ENCODE results near the gene SPTBN1.

Gene SPTBN1

GRCh38 chr2:54423213-54423612, 32.9 kb upstream of the SPTBN1 start:
- Histone ChIP-seq H3K79me2 (ENCODE audit: insufficient read depth, low read length) (no peaks in the 10 kb centered on the region), H3K9me3 (ENCODE audit: low read length) (peaks cover 5% of the 10 kb centered on the region; the same call in 1 of the 2 replicates), H4K20me1 (ENCODE audit: insufficient read depth, low read length) (no peaks in the 10 kb centered on the region), H3K27me3 (ENCODE audit: insufficient read depth, low read length) (no peaks in the 10 kb centered on the region), H3F3A (ENCODE audit: insufficient read depth, low read length) (no peaks in the 10 kb centered on the region), H3K4me1 (ENCODE audit: insufficient read depth, low read length, severe bottlenecking) (no peaks in the 10 kb centered on the region), H3K4me3 (ENCODE audit: low read depth, low read length, poor library complexity, severe bottlenecking) (no peak overlapping the region), H3K27ac (ENCODE audit: low read depth, low read length, poor library complexity, severe bottlenecking) (no peak overlapping the region), H3K9me2 (ENCODE audit: low read depth, low read length) (no peaks in the 10 kb centered on the region), H3K9ac (ENCODE audit: low read length) (no peak overlapping the region), H3K36me3 (ENCODE audit: insufficient read depth, low read length) (no peaks in the 10 kb centered on the region), H3K4me2 (ENCODE audit: low read length) (no peak overlapping the region), H2AFZ (ENCODE audit: low read length) (no peak overlapping the region)
- no peak for TF ChIP-seq EZH2 (IDR thresholded peaks at IDR 0.05; ENCODE audit: borderline replicate concordance, low read length)
- TF ChIP-seq CTCF (IDR thresholded peaks at IDR 0.05; ENCODE audit: low read length), result no peak

GRCh38 chr2:54424555-54425163, 31.5 kb upstream of the SPTBN1 start:
- no peaks in the 10 kb centered on the region for H4K20me1 ChIP-seq (ENCODE audit: insufficient read depth, low read length)
- H3K27me3 ChIP-seq (ENCODE audit: insufficient read depth, low read length), result no peaks in the 10 kb centered on the region
- no peak overlapping the region for H3K4me3 ChIP-seq (ENCODE audit: low read depth, low read length, poor library complexity, severe bottlenecking)
- H3K9me2 ChIP-seq (ENCODE audit: low read depth, low read length), result no peaks in the 10 kb centered on the region
- H3K27ac ChIP-seq (ENCODE audit: low read depth, low read length, poor library complexity, severe bottlenecking), result no peak overlapping the region
- H3K79me2 ChIP-seq (ENCODE audit: insufficient read depth, low read length), result no peaks in the 10 kb centered on the region
- H3K4me2 ChIP-seq (ENCODE audit: low read length), result no peak overlapping the region
- no peak overlapping the region for H2AFZ ChIP-seq (ENCODE audit: low read length)
- H3K36me3 ChIP-seq (ENCODE audit: insufficient read depth, low read length), result no peaks in the 10 kb centered on the region
- no peak overlapping the region for H3K9ac ChIP-seq (ENCODE audit: low read length)
- H3F3A ChIP-seq (ENCODE audit: insufficient read depth, low read length), result no peaks in the 10 kb centered on the region
- TF ChIP-seq EZH2 (IDR thresholded peaks at IDR 0.05; ENCODE audit: borderline replicate concordance, low read length) (no peak), CTCF (IDR thresholded peaks at IDR 0.05; ENCODE audit: low read length) (no peak)
- no peaks in the 10 kb centered on the region for H3K4me1 ChIP-seq (ENCODE audit: insufficient read depth, low read length, severe bottlenecking)
- peaks cover 5% of the 10 kb centered on the region; the same call in 1 of the 2 replicates for H3K9me3 ChIP-seq (ENCODE audit: low read length)

GRCh38 chr2:54428108-54428831, 27.9 kb upstream of the SPTBN1 start:
- no peaks in the 10 kb centered on the region for H4K20me1 ChIP-seq (ENCODE audit: insufficient read depth, low read length)
- H3K4me2 ChIP-seq (ENCODE audit: low read length), result no peak overlapping the region
- no peak overlapping the region for H3K4me3 ChIP-seq (ENCODE audit: low read depth, low read length, poor library complexity, severe bottlenecking)
- no peaks in the 10 kb centered on the region for H3K9me2 ChIP-seq (ENCODE audit: low read depth, low read length)
- no peaks in the 10 kb centered on the region for H3F3A ChIP-seq (ENCODE audit: insufficient read depth, low read length)
- no peaks in the 10 kb centered on the region for H3K36me3 ChIP-seq (ENCODE audit: insufficient read depth, low read length)
- H3K79me2 ChIP-seq (ENCODE audit: insufficient read depth, low read length), result no peaks in the 10 kb centered on the region
- no peak overlapping the region for H3K27ac ChIP-seq (ENCODE audit: low read depth, low read length, poor library complexity, severe bottlenecking)
- H3K9ac ChIP-seq (ENCODE audit: low read length), result no peak overlapping the region
- H3K9me3 ChIP-seq (ENCODE audit: low read length), result no peaks in the 10 kb centered on the region
- H3K4me1 ChIP-seq (ENCODE audit: insufficient read depth, low read length, severe bottlenecking), result no peaks in the 10 kb centered on the region
- H2AFZ ChIP-seq (ENCODE audit: low read length), result no peak overlapping the region
- no peak for TF ChIP-seq EZH2 (IDR thresholded peaks at IDR 0.05; ENCODE audit: borderline replicate concordance, low read length)
- no peak for TF ChIP-seq CTCF (IDR thresholded peaks at IDR 0.05; ENCODE audit: low read length)
- no peaks in the 10 kb centered on the region for H3K27me3 ChIP-seq (ENCODE audit: insufficient read depth, low read length)

Measured in OCI-LY1 (cell line).